Heart right ventricle (tissue), 16 donors: Measurements from ENCODE around the gene GPR180. TPM values are rescaled to one million over a fixed set of nuclear protein-coding genes. Genes with fewer than 3 reads are reported as not detected.

ENCODE experiments used
- ATAC-seq, 8 donors: fragments of 200-7000 bp; cut with Tn5 transposase; one replicate each; pipeline ENCODE4 v1.9.1; 2020; ENCODE audit warnings: mild to moderate bottlenecking in 8 of 8, moderate library complexity in 8 of 8, moderate number of reproducible peaks in 1 of 8
- DNase-seq, 2 donors: peaks; one replicate each; pipeline ENCODE4 v3.0.0-alpha.2; 2020
- H3K27ac ChIP-seq, 10 donors: fragments of 200-600 bp; sonication (generic) in 2 of 10; one replicate each; pipeline versions ENCODE4 v1.5.0 to v1.8.0; 2020 to 2022; ENCODE audit warnings: mild to moderate bottlenecking in 3 of 10
- H3K27me3 ChIP-seq, 7 donors: fragments of 200-600 bp; one replicate each; pipeline ENCODE4 v1.8.0; 2021 to 2022; ENCODE audit warnings: mild to moderate bottlenecking in 2 of 7
- H3K36me3 ChIP-seq, 9 donors: fragments of 200-600 bp; sonication (generic) in 1 of 9; one replicate each; pipeline versions ENCODE4 v1.5.0 to v1.8.0; 2020 to 2022; ENCODE audit warnings: mild to moderate bottlenecking in 2 of 9
- H3K4me1 ChIP-seq, 9 donors: fragments of 200-600 bp; sonication (generic) in 1 of 9; one replicate each; pipeline versions ENCODE4 v1.5.0 to v1.8.0; 2020 to 2022; ENCODE audit warnings: mild to moderate bottlenecking in 4 of 9
- H3K4me3 ChIP-seq, 10 donors: fragments of 200-600 bp; sonication (generic) in 2 of 10; one replicate each; pipeline versions ENCODE4 v1.5.0 to v1.8.0; 2020 to 2022; ENCODE audit warnings: mild to moderate bottlenecking in 7 of 10, moderate library complexity in 2 of 10
- H3K9me3 ChIP-seq, 11 donors: fragments of 200-600 bp in 10 of 11; sonication (generic) in 2 of 11; one replicate each; pipeline versions ENCODE4 v1.5.0 to v1.8.0; 2013 to 2022; ENCODE audit warnings: mild to moderate bottlenecking in 2 of 11, control low read depth in 1 of 11, moderate library complexity in 1 of 11
- CTCF ChIP-seq, 9 donors: fragments of 200-600 bp; sonication (generic) in 2 of 9; IDR thresholded peaks; one replicate each; pipeline versions ENCODE4 v1.5.0 to v1.8.0; 2021 to 2022; ENCODE audit warnings: antibody characterized with exemption in 9 of 9, mild to moderate bottlenecking in 5 of 9, moderate library complexity in 1 of 9
- WGBS, 2 donors: extraction: QIAGEN DNeasy Blood & Tissue Kit; methylation state at CpG; one replicate each; pipeline ENCODE4 v1.1.7; 2013; ENCODE audit warnings: inconsistent platforms in 1 of 2; 5-methylcytosine and 5-hydroxymethylcytosine counted together
- intact Hi-C, 10 donors: fragments of 100-400 bp; cut with DNase I; formaldehyde crosslinking; loops; one replicate each; pipeline versions ENCODE4 v1.11.1 to v1.14.2; 2022
- polyA plus RNA-seq, 2 donors: library from polyadenylated mRNA; stranded (reverse); fragments of 200-250 nt; gene quantifications; one replicate each; pipeline ENCODE4 v1.2.3, GENCODE V29; 2013
- total RNA-seq, 10 donors: library from RNA; stranded (reverse); fragmentation: NEBNext Ultra II Directional in 3 of 10; extraction: Animal tissue kit (Norgen Biotek cat#: 25700) in 3 of 10; gene quantifications; one replicate each; pipeline versions ENCODE4 v1.2.1 to v1.2.4, GENCODE V29; 2021 to 2023
- donor health status: Arrhythmogenic right ventricular cardiomyopathy.
- donor health status: ischemic (EF 13 %, LVEDD 7.1; RV severe dilation, severe dysfunction).
- donor health status: healthy with polysubstance abuse.
- donor health status: DM: no; HTN: yes; CAD: no.
- donor health status: DM: no; HTN: no; CAD: no.
- donor health status: ischemic (EF 25% LVEDD 6.9; RV normal size, moderate dysfunction).
- donor health status: ischemic (EF 25% LVEDD 5.7; RV mildly dilated, moderate dysfunction).
- donor health status: healthy.
- donor health status: DM: yes; HTN: yes; CAD: no.
- donor health status: Ischemic cardiomyopathy.
- donor health status: ischemic (EF 35%, LVEDD 5.7; RV mildly dilated, moderate dysfunction).
- donor health status: nonischemic (EF 11% LVEDD 7.7; RV severe dilation, severe dysfunction).
- donor health status: DM: yes; HTN: yes; CAD: no.
- donor health status: PGD.
- donor health status: ischemic (EF 29% LVEDD 5.4; RV normal size, mild dysfunction).
- donor health status: nonischemic (EF 23%, LVEDD 6.1; RV moderate dilation, normal function).

GPR180 gene
- total and polyA plus RNA-seq, 12 donors = 1.5 to 5.2 (median 2.9) TPM

GRCh38 chr13:94674609-94675348 is 73.1 kb downstream of the GPR180 start:
- Histone ChIP-seq H3K27me3 (peaks cover 0 to 35% (median 26%) of the 10 kb centered on the region in 7 donors), H3K4me3 (no peak overlapping the region), H3K9me3 (no peaks in the 10 kb centered on the region), H3K36me3 (no peaks in the 10 kb centered on the region), H3K27ac (no peak overlapping the region), H3K4me1 (no peaks in the 10 kb centered on the region)
- intact Hi-C loops = loop anchor here in 4 of 10 donors (5.0 to 10.0 kb wide), 4 partner anchors 480 to 730 kb away; no protein-coding TSS in a partner anchor
- no peak for ATAC-seq
- WGBS, 2 donors = 29 to 30% methylated on average over 5 of the region's 5 CpGs
- TF ChIP-seq CTCF (IDR thresholded peaks at IDR 0.05) = peak; percentile 18 to 77 (median 53)
- peak in 1 of 2 donors; percentile 27 for DNase-seq

GRCh38 chr13:94677799-94678198 is 76.1 kb downstream of the GPR180 start:
- no peak for ATAC-seq
- peaks cover 0 to 35% (median 26%) of the 10 kb centered on the region in 7 donors for H3K27me3 ChIP-seq
- H3K27ac ChIP-seq = no peak overlapping the region
- WGBS, 2 donors = 52 to 75% methylated on average over 2 of the region's 2 CpGs
- intact Hi-C loops = loop anchor here in 4 of 10 donors (5.0 to 10.0 kb wide), 4 partner anchors 477 to 727 kb away; no protein-coding TSS in a partner anchor
- no peak for TF ChIP-seq CTCF (IDR thresholded peaks at IDR 0.05)
- no peak overlapping the region for H3K4me3 ChIP-seq
- no peak for DNase-seq
- H3K9me3 ChIP-seq = no peaks in the 10 kb centered on the region
- H3K36me3 ChIP-seq = no peaks in the 10 kb centered on the region
- H3K4me1 ChIP-seq = no peaks in the 10 kb centered on the region

DNA sequence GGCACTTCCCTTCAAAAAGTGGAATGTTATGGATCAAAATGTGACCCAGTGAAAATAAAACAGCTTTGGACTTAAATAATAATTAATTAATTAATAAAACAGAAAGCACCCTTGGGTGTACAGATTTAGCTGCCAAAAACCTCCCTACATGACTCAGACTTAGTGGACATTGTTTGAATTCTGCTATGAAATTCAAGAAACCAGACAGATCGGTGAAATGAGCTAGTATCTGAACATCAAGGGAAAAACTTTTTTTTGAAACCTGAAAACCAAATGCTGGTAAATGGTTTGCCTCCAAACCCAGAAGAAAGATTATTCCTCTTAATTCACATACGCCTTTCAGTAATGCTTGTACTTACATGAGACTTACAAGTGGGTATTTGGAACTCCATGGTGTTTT is 77.2 kb downstream of the GPR180 start:
- H3K27ac ChIP-seq = no peak overlapping the region
- no peak for DNase-seq
- no peak for TF ChIP-seq CTCF (IDR thresholded peaks at IDR 0.05)
- no peaks in the 10 kb centered on the region for H3K9me3 ChIP-seq
- H3K36me3 ChIP-seq = no peaks in the 10 kb centered on the region
- intact Hi-C loops = loop anchor here in 4 of 10 donors (5.0 to 10.0 kb wide), 4 partner anchors 476 to 726 kb away; no protein-coding TSS in a partner anchor
- peaks cover 0 to 38% (median 27%) of the 10 kb centered on the region in 7 donors for H3K27me3 ChIP-seq
- ATAC-seq = no peak
- WGBS, 2 donors = 91 to 94% methylated on average over 2 of the region's 2 CpGs
- no peaks in the 10 kb centered on the region for H3K4me1 ChIP-seq
- no peak overlapping the region for H3K4me3 ChIP-seq

DNA sequence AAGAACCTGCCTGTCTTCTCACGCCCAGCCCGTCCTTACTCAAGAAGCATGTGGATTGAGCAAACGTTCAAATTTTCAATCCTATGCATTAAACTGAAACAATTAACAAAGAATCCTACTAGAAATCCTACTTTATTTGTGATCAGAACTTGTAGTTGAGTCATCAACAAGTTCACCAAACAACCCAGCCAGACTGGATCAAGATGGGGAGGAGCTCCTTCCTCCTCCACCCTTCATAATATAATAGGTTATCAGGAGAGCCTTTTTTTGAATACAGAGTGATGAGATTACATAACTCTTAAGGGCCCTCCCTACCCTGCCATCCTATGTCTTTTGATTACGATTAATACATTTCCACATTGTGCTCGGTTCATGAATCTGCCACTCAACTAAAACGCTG is 78.0 kb downstream of the GPR180 start:
- ATAC-seq (no peak), DNase-seq (no peak)
- Histone ChIP-seq H3K27me3 (peaks cover 0 to 42% (median 30%) of the 10 kb centered on the region in 7 donors), H3K4me1 (no peaks in the 10 kb centered on the region), H3K9me3 (no peaks in the 10 kb centered on the region), H3K27ac (no peak overlapping the region), H3K4me3 (no peak overlapping the region), H3K36me3 (no peaks in the 10 kb centered on the region)
- WGBS, 2 donors = 76 to 90% methylated on average over 6 of the region's 6 CpGs
- TF ChIP-seq CTCF (IDR thresholded peaks at IDR 0.05) = no peak
- intact Hi-C loops = loop anchor here in 4 of 10 donors (5.0 to 10.0 kb wide), 4 partner anchors 475 to 725 kb away; no protein-coding TSS in a partner anchor
